GM06990 (cell line): ENCODE data around the gene ADAMTS6.

Experiments
- DNase-seq: peaks from one replicate; pipeline ENCODE4 v3.0.0-alpha.2; 2011; ENCODE audit not compliant: insufficient read length; ENCODE audit errors: extremely low read depth
- H3K27me3 ChIP-seq: replicated peaks from 2 replicates; pipeline ENCODE4 v1.6.0; 2011; ENCODE audit warnings: low read length; ENCODE audit not compliant: control insufficient read depth, insufficient read depth
- H3K36me3 ChIP-seq: 2 replicates; pipeline ENCODE4 v1.5.1; 2011; ENCODE audit warnings: low read length; ENCODE audit not compliant: control insufficient read depth, insufficient read depth
- H3K4me3 ChIP-seq: replicated peaks from 2 replicates; pipeline ENCODE4 v1.5.1; 2011; ENCODE audit warnings: low read depth, mild to moderate bottlenecking, control low read depth, low read length
- TF ChIP-seq, protein P1 (sequence below): IDR thresholded peaks from 2 replicates; pipeline ENCODE4 v1.5.1; 2011; ENCODE audit warnings: low read length, control low read depth, mild to moderate bottlenecking, inconsistent platforms; ENCODE audit not compliant: insufficient read depth, poor library complexity, severe bottlenecking

ADAMTS6 gene

DNA sequence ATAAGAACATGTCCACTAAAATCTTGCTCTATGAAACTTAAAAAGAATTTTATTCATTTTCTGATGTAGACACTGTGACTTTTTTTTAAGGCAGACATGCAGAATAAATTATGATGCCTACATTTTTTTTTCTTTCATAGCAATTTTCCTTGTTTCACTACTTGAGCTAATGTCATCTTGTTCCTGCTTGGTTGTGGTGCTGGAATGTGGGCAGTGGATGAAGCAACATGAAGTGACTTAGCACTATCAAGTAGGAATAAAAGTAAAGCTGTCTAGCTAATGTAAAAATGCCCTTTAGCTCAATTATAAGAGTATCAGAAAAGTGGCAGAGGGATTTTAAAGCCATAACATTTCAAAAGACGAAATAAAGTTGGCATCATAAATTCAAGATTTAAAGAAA, 191.0 kb downstream of the ADAMTS6 start:
- Histone ChIP-seq H3K4me3 (no peak overlapping the region), H3K27me3 (no peaks in the 10 kb centered on the region), H3K36me3 (no peaks in the 10 kb centered on the region)
- no peak for DNase-seq
- TF ChIP-seq, protein P1, sequence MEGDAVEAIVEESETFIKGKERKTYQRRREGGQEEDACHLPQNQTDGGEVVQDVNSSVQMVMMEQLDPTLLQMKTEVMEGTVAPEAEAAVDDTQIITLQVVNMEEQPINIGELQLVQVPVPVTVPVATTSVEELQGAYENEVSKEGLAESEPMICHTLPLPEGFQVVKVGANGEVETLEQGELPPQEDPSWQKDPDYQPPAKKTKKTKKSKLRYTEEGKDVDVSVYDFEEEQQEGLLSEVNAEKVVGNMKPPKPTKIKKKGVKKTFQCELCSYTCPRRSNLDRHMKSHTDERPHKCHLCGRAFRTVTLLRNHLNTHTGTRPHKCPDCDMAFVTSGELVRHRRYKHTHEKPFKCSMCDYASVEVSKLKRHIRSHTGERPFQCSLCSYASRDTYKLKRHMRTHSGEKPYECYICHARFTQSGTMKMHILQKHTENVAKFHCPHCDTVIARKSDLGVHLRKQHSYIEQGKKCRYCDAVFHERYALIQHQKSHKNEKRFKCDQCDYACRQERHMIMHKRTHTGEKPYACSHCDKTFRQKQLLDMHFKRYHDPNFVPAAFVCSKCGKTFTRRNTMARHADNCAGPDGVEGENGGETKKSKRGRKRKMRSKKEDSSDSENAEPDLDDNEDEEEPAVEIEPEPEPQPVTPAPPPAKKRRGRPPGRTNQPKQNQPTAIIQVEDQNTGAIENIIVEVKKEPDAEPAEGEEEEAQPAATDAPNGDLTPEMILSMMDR = no peak

DNA sequence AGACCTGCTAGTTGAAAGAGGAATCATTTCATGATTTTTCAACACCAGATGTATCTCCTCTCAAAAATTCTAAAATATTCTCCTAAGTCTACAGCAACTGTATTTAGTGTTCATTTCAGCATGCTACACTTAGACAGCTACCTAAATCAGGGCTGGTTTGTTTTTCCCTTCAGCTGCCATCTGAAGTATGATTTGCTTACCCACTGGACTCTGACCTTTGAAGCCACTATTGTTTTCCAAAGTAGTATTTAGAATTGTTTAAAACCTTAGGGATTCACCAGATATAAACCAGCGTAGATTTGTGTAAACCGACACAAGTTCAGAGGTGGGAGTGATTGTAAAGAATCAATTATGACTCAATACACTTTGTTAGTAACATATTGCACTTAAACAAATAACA, 193.1 kb downstream of the ADAMTS6 start:
- Histone ChIP-seq H3K36me3 (no peaks in the 10 kb centered on the region), H3K4me3 (no peak overlapping the region), H3K27me3 (no peaks in the 10 kb centered on the region)
- DNase-seq = no peak
- TF ChIP-seq, protein P1 = no peak

DNA sequence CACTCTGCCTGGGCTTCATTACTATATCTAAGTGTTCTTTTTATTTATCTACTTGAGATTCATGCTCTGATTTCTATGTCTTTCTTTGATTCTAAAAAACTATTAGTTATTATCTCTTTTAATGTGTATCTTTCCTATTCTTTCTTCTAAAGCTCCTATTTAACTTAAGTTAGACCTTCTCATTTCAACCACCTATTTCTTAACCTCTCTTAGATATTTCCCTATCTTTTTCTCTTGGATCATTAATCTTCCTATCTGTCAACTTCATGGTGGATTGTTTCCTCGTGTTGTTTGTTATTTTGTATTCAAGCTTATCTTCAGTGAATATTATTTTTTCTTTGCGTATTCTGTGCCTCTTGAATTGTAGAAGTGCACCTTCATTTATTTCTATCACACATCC, 202.1 kb downstream of the ADAMTS6 start:
- Histone ChIP-seq H3K27me3 (no peaks in the 10 kb centered on the region), H3K36me3 (no peaks in the 10 kb centered on the region), H3K4me3 (no peak overlapping the region)
- no peak for DNase-seq
- TF ChIP-seq, protein P1 = no peak

DNA sequence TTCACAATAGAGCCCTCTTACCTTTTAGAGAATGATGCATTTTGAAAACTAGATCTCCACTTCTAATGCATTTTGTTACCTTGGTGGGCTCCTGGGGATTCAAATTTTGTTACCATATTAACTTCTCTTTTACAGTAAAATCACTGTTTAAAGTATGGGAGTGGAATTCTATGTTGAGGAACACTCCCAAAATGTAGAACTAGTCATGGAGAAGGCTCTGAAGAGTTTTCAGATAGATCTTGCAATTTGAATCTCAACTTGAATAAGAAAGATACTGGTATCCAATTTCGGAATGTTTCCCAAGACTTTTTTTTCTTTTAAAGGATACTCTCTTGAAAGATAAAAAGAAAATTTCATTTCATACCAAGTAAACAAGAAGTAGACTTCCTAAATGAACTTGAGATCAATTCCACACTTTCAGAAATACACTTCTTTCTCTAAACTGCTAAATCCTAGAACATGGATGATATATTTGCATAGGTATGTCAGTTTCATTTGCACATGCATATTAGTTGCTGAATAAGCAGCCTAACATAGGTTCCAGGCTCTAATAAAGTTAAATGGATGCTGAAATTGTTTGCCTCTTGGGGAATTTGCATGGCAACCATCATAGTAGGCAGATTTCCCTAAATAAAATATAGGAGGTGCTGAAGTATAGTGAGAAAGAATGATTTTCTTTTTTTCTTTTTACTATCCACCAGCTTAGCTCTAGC, 205.4 kb downstream of the ADAMTS6 start:
- DNase-seq = no peak
- Histone ChIP-seq H3K36me3 (no peaks in the 10 kb centered on the region), H3K4me3 (no peak overlapping the region), H3K27me3 (no peaks in the 10 kb centered on the region)
- TF ChIP-seq, protein P1 = no peak

DNA sequence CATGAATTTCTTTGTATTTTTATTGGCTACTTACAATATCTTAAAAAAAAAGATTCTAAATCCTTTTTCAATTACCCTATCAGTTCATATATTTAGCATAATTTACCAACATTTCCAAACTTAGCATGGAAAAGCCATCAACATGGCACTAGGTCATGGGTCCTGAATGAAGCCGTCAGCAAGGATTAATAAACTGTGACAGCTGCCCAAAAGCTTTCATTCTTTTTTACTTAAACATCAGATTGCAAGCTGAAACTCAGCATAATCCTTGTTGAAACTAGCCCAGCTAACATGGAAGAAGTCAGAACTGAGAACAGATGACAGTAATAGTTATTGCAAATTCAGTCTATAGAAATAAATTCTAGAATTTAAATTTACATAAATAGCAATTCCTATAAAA, 209.8 kb downstream of the ADAMTS6 start:
- DNase-seq = no peak
- H3K36me3 ChIP-seq = no peaks in the 10 kb centered on the region
- no peaks in the 10 kb centered on the region for H3K27me3 ChIP-seq
- H3K4me3 ChIP-seq = no peak overlapping the region
- TF ChIP-seq, protein P1 = no peak

DNA sequence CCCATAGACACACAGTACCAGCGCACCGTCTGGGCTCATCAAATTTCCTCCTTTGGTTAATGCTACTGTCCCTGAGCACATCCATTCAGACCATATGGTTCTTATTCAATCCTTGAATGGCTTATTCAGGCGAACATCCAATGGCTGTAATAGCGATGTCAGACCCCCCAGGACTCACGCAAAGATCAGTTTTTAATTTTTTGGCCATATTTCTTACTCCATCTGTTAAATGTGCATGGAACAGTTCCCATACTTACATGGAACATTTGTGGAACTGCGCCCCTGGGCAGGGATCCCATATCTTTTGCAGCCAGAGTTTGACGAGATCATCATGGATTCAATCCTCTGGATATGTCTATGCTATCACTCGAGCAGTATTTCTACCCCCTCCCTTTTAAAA, 213.2 kb downstream of the ADAMTS6 start:
- TF ChIP-seq, protein P1 = no peak
- Histone ChIP-seq H3K36me3 (no peaks in the 10 kb centered on the region), H3K4me3 (no peak overlapping the region), H3K27me3 (no peaks in the 10 kb centered on the region)
- no peak for DNase-seq
